ENCODE measurements around the gene RBP3.

RBP3 gene

GRCh38 chr10:47323636-47324296 lies 24.4 kb upstream of the RBP3 start:
- DNase-seq (ENCODE audit: insufficient read length, low spot score) (no peak), FAIRE-seq (no peak)
- TF ChIP-seq, protein P1, sequence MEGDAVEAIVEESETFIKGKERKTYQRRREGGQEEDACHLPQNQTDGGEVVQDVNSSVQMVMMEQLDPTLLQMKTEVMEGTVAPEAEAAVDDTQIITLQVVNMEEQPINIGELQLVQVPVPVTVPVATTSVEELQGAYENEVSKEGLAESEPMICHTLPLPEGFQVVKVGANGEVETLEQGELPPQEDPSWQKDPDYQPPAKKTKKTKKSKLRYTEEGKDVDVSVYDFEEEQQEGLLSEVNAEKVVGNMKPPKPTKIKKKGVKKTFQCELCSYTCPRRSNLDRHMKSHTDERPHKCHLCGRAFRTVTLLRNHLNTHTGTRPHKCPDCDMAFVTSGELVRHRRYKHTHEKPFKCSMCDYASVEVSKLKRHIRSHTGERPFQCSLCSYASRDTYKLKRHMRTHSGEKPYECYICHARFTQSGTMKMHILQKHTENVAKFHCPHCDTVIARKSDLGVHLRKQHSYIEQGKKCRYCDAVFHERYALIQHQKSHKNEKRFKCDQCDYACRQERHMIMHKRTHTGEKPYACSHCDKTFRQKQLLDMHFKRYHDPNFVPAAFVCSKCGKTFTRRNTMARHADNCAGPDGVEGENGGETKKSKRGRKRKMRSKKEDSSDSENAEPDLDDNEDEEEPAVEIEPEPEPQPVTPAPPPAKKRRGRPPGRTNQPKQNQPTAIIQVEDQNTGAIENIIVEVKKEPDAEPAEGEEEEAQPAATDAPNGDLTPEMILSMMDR (IDR thresholded peaks at IDR 0.05; ENCODE audit: insufficient read depth, missing control alignments): no peak

DNA sequence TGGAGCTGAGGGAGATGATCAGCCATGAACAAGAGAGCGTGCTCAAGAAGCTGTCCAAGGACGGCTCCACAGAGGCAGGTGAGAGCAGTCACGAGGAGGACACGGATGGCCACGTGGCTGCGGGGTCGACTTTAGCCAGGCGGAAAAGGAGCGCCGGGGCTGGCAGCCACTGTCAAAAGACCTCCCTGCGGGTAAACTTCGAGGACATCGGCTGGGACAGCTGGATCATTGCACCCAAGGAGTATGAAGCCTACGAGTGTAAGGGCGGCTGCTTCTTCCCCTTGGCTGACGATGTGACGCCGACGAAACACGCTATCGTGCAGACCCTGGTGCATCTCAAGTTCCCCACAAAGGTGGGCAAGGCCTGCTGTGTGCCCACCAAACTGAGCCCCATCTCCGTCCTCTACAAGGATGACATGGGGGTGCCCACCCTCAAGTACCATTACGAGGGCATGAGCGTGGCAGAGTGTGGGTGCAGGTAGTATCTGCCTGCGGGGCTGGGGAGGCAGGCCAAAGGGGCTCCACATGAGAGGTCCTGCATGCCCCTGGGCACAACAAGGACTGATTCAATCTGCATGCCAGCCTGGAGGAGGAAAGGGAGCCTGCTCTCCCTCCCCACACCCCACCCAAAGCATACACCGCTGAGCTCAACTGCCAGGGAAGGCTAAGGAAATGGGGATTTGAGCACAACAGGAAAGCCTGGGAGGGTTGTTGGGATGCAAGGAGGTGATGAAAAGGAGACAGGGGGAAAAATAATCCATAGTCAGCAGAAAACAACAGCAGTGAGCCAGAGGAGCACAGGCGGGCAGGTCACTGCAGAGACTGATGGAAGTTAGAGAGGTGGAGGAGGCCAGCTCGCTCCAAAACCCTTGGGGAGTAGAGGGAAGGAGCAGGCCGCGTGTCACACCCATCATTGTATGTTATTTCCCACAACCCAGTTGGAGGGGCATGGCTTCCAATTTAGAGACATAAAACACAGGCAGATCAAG lies 22.6 kb upstream of the RBP3 start:
- FAIRE-seq: no peak

GRCh38 chr10:47326306-47326926 lies 21.7 kb upstream of the RBP3 start:
- DNase-seq (ENCODE audit: insufficient read length, low spot score) (no peak), FAIRE-seq (no peak)
- TF ChIP-seq, protein P1 (IDR thresholded peaks at IDR 0.05; ENCODE audit: insufficient read depth, missing control alignments): no peak

More for the DNA sequence above, 22.6 kb upstream of the RBP3 start:
- TF ChIP-seq, protein P1 (IDR thresholded peaks at IDR 0.05; ENCODE audit: insufficient read depth, missing control alignments): no peak
- no peak for DNase-seq (ENCODE audit: insufficient read length, low spot score)

DNA sequence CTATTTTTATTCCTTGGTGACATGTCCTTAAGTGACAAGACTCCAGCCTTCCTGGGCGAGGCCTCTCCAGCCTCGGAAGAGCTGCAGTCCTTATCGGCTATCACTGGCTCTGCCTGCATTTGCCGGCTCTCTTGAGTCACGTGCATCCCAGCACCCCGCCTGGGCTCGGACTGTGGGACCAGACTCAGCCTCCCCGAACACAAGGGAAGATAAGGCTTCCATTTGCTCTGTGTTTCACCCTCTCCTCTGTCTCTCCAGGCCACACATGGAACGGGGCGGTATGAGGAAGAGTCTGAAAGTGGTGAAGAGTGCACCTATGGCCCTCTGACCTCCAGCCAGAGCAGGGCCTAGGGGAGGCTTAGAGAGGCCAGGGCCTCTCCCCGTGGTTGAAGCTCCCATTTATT lies 21.2 kb upstream of the RBP3 start:
- DNase-seq (ENCODE audit: insufficient read length, low spot score) (no peak), FAIRE-seq (no peak)
- TF ChIP-seq, protein P1 (IDR thresholded peaks at IDR 0.05; ENCODE audit: insufficient read depth, missing control alignments): no peak

DNA sequence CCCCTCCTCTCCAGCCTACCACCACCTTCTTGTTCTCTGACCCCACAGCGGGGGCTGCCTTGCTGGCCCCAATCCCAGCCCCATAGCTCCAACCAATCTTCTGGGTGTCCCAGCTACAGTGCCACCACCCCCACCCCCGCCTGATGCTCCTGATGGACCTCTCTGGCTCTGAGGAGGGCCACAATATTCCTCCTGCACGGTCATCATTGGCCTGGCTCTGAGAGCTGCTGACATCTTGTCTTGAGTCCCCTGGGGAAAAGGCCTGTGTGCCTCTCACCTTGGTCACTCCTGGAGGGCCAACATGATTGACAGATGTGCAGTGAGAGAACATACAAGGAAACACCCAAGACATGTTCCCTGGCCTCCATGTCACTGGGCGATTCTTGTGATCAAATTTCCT lies 18.3 kb upstream of the RBP3 start:
- TF ChIP-seq, protein P1 (IDR thresholded peaks at IDR 0.05; ENCODE audit: insufficient read depth, missing control alignments): no peak
- DNase-seq (ENCODE audit: insufficient read length, low spot score) (no peak), FAIRE-seq (no peak)

- FAIRE-seq (no peak), DNase-seq (ENCODE audit: insufficient read length, low spot score) (no peak)
- TF ChIP-seq, protein P1 (IDR thresholded peaks at IDR 0.05; ENCODE audit: insufficient read depth, missing control alignments): no peak
Measured at GRCh38 chr10:47330366-47330765, 17.8 kb upstream of the RBP3 start.
